IMR-90 (cell line): ENCODE data around the gene KRTAP5-1. TPM values are rescaled to one million over a fixed set of nuclear protein-coding genes. Genes with fewer than 3 reads are reported as not detected.

Source experiments
- ATAC-seq: fragments of 200-7000 bp; cut with Tn5 transposase; 2 replicates; pipeline ENCODE4 v1.9.1; 2020; ENCODE audit warnings: low read depth, mild to moderate bottlenecking, moderate library complexity
- BruUV-seq: library from RNA; stranded (reverse); fragments of 400-500 nt; replicated peaks from 2 replicates; lab custom pipeline; 2021; lab: Mats Ljungman, UMichigan
- CTCF ChIA-PET: fragments of 300-600 bp; formaldehyde crosslinking; extraction: SDS; loops from one replicate; lab custom pipeline; 2021; ENCODE audit warnings: antibody characterized with exemption; lab: Yijun Ruan, JAX
- POLR2A ChIA-PET: fragments of 300-600 bp; sonication (Branson Sonifier 250); formaldehyde crosslinking; loops from one replicate; lab custom pipeline; 2022; ENCODE audit warnings: antibody characterized with exemption; ENCODE audit not compliant: unreplicated experiment; lab: Charles Lee
- DNase-seq: peaks from one replicate; pipeline ENCODE4 v3.0.0; 2013
- H2AFZ ChIP-seq: replicated peaks from 2 replicates; pipeline ENCODE3; 2013; ENCODE audit warnings: low read length, mild to moderate bottlenecking; ENCODE audit not compliant: poor library complexity
- H2AK5ac ChIP-seq: 2 replicates; pipeline ENCODE4 v1.6.1; 2013; ENCODE audit warnings: low read depth, low read length, inconsistent platforms
- H2AK9ac ChIP-seq: replicated peaks from 2 replicates; pipeline ENCODE3; 2013; ENCODE audit warnings: mild to moderate bottlenecking, low read depth, low read length, moderate library complexity; ENCODE audit not compliant: poor library complexity
- H2BK120ac ChIP-seq: 2 replicates; pipeline ENCODE4 v1.6.1; 2013; ENCODE audit warnings: low read depth, low read length, inconsistent platforms
- H2BK15ac ChIP-seq: 3 replicates; pipeline ENCODE4 v1.6.1; 2013; ENCODE audit warnings: low read depth, low read length, inconsistent platforms
- H2BK20ac ChIP-seq: 2 replicates; pipeline ENCODE4 v1.6.1; 2013; ENCODE audit warnings: low read depth, mild to moderate bottlenecking, inconsistent platforms, low read length, moderate library complexity
- H2BK5ac ChIP-seq: 2 replicates; pipeline ENCODE4 v1.6.1; 2013; ENCODE audit warnings: mild to moderate bottlenecking, low read depth, low read length, inconsistent platforms; ENCODE audit not compliant: poor library complexity, severe bottlenecking
- H3K14ac ChIP-seq: replicated peaks from 2 replicates; pipeline ENCODE4 v1.6.1; 2013; ENCODE audit warnings: low read depth, low read length, inconsistent platforms
- H3K18ac ChIP-seq: 2 replicates; pipeline ENCODE4 v1.6.1; 2013; ENCODE audit warnings: low read depth, low read length, control low read depth
- H3K23ac ChIP-seq: 2 replicates; pipeline ENCODE4 v1.6.1; 2013; ENCODE audit warnings: low read depth, low read length, inconsistent platforms
- H3K27ac ChIP-seq: 2 replicates; pipeline ENCODE4 v1.5.1; 2013; ENCODE audit warnings: mild to moderate bottlenecking, control low read depth, low read length; ENCODE audit not compliant: insufficient read depth
- H3K27me3 ChIP-seq: 2 replicates; pipeline ENCODE4 v1.6.1; 2013; ENCODE audit warnings: low read length; ENCODE audit not compliant: control insufficient read depth, insufficient read depth
- H3K36me3 ChIP-seq: 2 replicates; pipeline ENCODE4 v1.6.1; 2013; ENCODE audit warnings: low read length, mixed read lengths; ENCODE audit not compliant: control insufficient read depth, insufficient read depth
- H3K4ac ChIP-seq: 2 replicates; pipeline ENCODE4 v1.6.1; 2013; ENCODE audit warnings: low read depth, low read length, inconsistent platforms
- H3K4me1 ChIP-seq: 2 replicates; pipeline ENCODE4 v1.6.1; 2013; ENCODE audit warnings: low read length, mixed read lengths; ENCODE audit not compliant: control insufficient read depth, insufficient read depth
- H3K4me2 ChIP-seq: 2 replicates; pipeline ENCODE4 v1.6.1; 2013; ENCODE audit warnings: low read depth, mild to moderate bottlenecking, control low read depth, low read length, moderate library complexity
- H3K4me3 ChIP-seq: 2 replicates; pipeline ENCODE4 v1.5.1; 2013; ENCODE audit warnings: low read depth, mild to moderate bottlenecking, control low read depth, low read length, moderate library complexity; ENCODE audit not compliant: insufficient read depth
- H3K56ac ChIP-seq: 2 replicates; pipeline ENCODE4 v1.6.1; 2013; ENCODE audit warnings: low read length, inconsistent platforms; ENCODE audit not compliant: insufficient read depth; ENCODE audit errors: extremely low read depth
- H3K79me1 ChIP-seq, 2 experiments: 2 replicates each; pipeline ENCODE4 v1.6.1; 2013; ENCODE audit warnings: low read length in 2 of 2, inconsistent platforms in 1 of 2, low read depth in 1 of 2
- H3K9ac ChIP-seq: 2 replicates; pipeline ENCODE4 v1.6.1; 2013; ENCODE audit warnings: low read depth, low read length, control low read depth
- H3K9me1 ChIP-seq: 2 replicates; pipeline ENCODE4 v1.6.1; 2013; ENCODE audit warnings: low read length, inconsistent platforms; ENCODE audit not compliant: insufficient read depth
- H3K9me3 ChIP-seq: 2 replicates; pipeline ENCODE4 v1.6.1; 2013; ENCODE audit warnings: low read length; ENCODE audit not compliant: control insufficient read depth, insufficient read depth
- H4K20me1 ChIP-seq: 2 replicates; pipeline ENCODE4 v1.6.1; 2013; ENCODE audit warnings: low read length, inconsistent platforms; ENCODE audit not compliant: insufficient read depth
- H4K5ac ChIP-seq: 2 replicates; pipeline ENCODE4 v1.6.1; 2013; ENCODE audit warnings: mild to moderate bottlenecking, low read depth, low read length, control low read depth
- H4K8ac ChIP-seq, 2 experiments: 2 replicates each; pipeline ENCODE4 v1.6.1; 2013; ENCODE audit warnings: low read depth in 2 of 2, low read length in 2 of 2, control low read depth in 1 of 2, inconsistent platforms in 1 of 2
- H4K91ac ChIP-seq: 2 replicates; pipeline ENCODE4 v1.6.1; 2013; ENCODE audit warnings: low read depth, low read length, inconsistent platforms; ENCODE audit not compliant: insufficient read depth
- BHLHE40 ChIP-seq: fragments of 150-350 bp; IDR thresholded peaks from 2 replicates; pipeline ENCODE4 v1.6.1; 2016; ENCODE audit warnings: mild to moderate bottlenecking, low read depth, low read length
- CEBPB ChIP-seq: IDR thresholded peaks from 2 replicates; pipeline ENCODE4 v1.6.1; 2012; ENCODE audit warnings: low read depth, low read length, improper control_type of control experiment
- CHD1 ChIP-seq: IDR thresholded peaks from 2 replicates; pipeline ENCODE4 v1.6.1; 2012; ENCODE audit warnings: low read depth, low read length, improper control_type of control experiment
- CTCF ChIP-seq: conservative IDR thresholded peaks from 2 replicates; pipeline ENCODE4 v1.5.1; 2012; ENCODE audit warnings: mild to moderate bottlenecking, low read depth, low read length, improper control_type of control experiment
- ELK1 ChIP-seq: fragments of 150-350 bp; IDR thresholded peaks from 2 replicates; pipeline ENCODE4 v1.6.1; 2016; ENCODE audit warnings: low read depth, mild to moderate bottlenecking, low read length, moderate library complexity, borderline replicate concordance
- FOS ChIP-seq: fragments of 150-350 bp; IDR thresholded peaks from 2 replicates; pipeline ENCODE4 v1.6.1; 2016; ENCODE audit warnings: low read depth, low read length
- MAFK ChIP-seq: IDR thresholded peaks from 2 replicates; pipeline ENCODE4 v1.6.1; 2012; ENCODE audit warnings: low read depth, low read length, improper control_type of control experiment
- MAZ ChIP-seq: IDR thresholded peaks from 2 replicates; pipeline ENCODE4 v1.6.1; 2012; ENCODE audit warnings: low read depth, mild to moderate bottlenecking, low read length, improper control_type of control experiment, moderate library complexity, borderline replicate concordance
- MXI1 ChIP-seq: IDR thresholded peaks from 2 replicates; pipeline ENCODE4 v1.6.1; 2012; ENCODE audit warnings: low read depth, mild to moderate bottlenecking, low read length, moderate library complexity, borderline replicate concordance
- NFE2L2 ChIP-seq: fragments of 150-350 bp; IDR thresholded peaks from 2 replicates; pipeline ENCODE4 v1.6.1; 2016; ENCODE audit warnings: low read depth, mild to moderate bottlenecking, low read length
- POLR2A ChIP-seq: IDR thresholded peaks from 2 replicates; pipeline ENCODE4 v1.6.1; 2012; ENCODE audit warnings: mild to moderate bottlenecking, low read depth, low read length
- RAD21 ChIP-seq: IDR thresholded peaks from 2 replicates; pipeline ENCODE4 v1.6.1; 2012; ENCODE audit warnings: low read length, improper control_type of control experiment
- RCOR1 ChIP-seq: IDR thresholded peaks from 2 replicates; pipeline ENCODE4 v1.6.1; 2012; ENCODE audit warnings: mild to moderate bottlenecking, low read length, improper control_type of control experiment; ENCODE audit not compliant: insufficient replicate concordance
- RFX5 ChIP-seq: IDR thresholded peaks from 2 replicates; pipeline ENCODE4 v1.8.0; 2012; ENCODE audit warnings: low read depth, mild to moderate bottlenecking, low read length, moderate library complexity
- SMC3 ChIP-seq: fragments of 150-350 bp; IDR thresholded peaks from 2 replicates; pipeline ENCODE4 v1.6.1; 2016; ENCODE audit warnings: low read depth, mild to moderate bottlenecking, antibody characterized with exemption, low read length, moderate library complexity
- USF2 ChIP-seq: fragments of 150-350 bp; IDR thresholded peaks from 2 replicates; pipeline ENCODE4 v1.6.1; 2017; ENCODE audit warnings: mild to moderate bottlenecking, antibody characterized with exemption, low read length, low read depth
- WGBS, 2 experiments: methylation state at CpG; one replicate each; pipeline versions ENCODE4 v1.1.5 to v1.1.7; 2013; ENCODE audit warnings: missing lambda C conversion rate in 2 of 2; ENCODE audit not compliant: insufficient read length in 1 of 2; ENCODE audit errors: extremely low coverage in 2 of 2; 5-methylcytosine and 5-hydroxymethylcytosine counted together
- dilution Hi-C: fragments of 300-500 bp; cut with HindIII; formaldehyde crosslinking; loops from one replicate; pipeline ENCODE4 v1.14.3; 2018; ENCODE audit warnings: low sequenced_read_pairs; ENCODE audit not compliant: unreplicated experiment
- in situ Hi-C: fragments of 300-500 bp; cut with MboI; formaldehyde crosslinking; loops from 3 replicates; pipeline ENCODE4 v1.14.3; 2019; ENCODE audit warnings: low sequenced_read_pairs, inconsistent platforms, mixed read lengths
- intact Hi-C: fragments of 100-400 bp; cut with micrococcal nuclease; formaldehyde crosslinking; loops from 2 replicates; pipeline ENCODE4 v1.10.0; 2022
- polyA plus RNA-seq, 3 experiments: library from polyadenylated mRNA; depleted of rRNA; stranded (reverse); fragments of >200 nt; gene quantifications; 2 replicates each; pipeline ENCODE4 v1.2.3, GENCODE V29; 2012; ENCODE audit warnings: low replicate concordance in 1 of 3
- total RNA-seq: library from RNA; depleted of rRNA; stranded (reverse); fragments of >200 nt; gene quantifications from 2 replicates; pipeline ENCODE4 v1.2.3, GENCODE V29; 2012

KRTAP5-1 gene
- total and polyA plus RNA-seq, 2 of the 4 experiments (the other 2 are of a cell fraction), result not detected

GRCh38 chr11:1568441-1568911 is 16.6 kb downstream of the KRTAP5-1 start:
- H2BK120ac ChIP-seq, result no peak overlapping the region
- H3K4me3 ChIP-seq, result no peak overlapping the region
- in situ Hi-C loops, result no loop called here
- no peak overlapping the region for H2AK5ac ChIP-seq
- H4K5ac ChIP-seq, result no peak overlapping the region
- H3K56ac ChIP-seq, result no peak overlapping the region
- no peaks in the 10 kb centered on the region for H3K9me3 ChIP-seq
- POLR2A ChIA-PET, result no interaction called here
- H3K4me2 ChIP-seq, result no peak overlapping the region
- H2BK5ac ChIP-seq, result no peak overlapping the region
- no TSS peak for BruUV-seq
- intact Hi-C loops, result no loop called here
- peaks cover 75% of the 10 kb centered on the region for H4K20me1 ChIP-seq
- DNase-seq (no peak), ATAC-seq (no peak)
- H3K79me1 ChIP-seq, result peaks cover 15 to 37% of the 10 kb centered on the region in 2 experiments; a peak in 2 of 4 replicates
- H2BK20ac ChIP-seq, result no peak overlapping the region
- H3K14ac ChIP-seq, result no peak overlapping the region
- H3K27me3 ChIP-seq, result peaks cover 11% of the 10 kb centered on the region
- dilution Hi-C loops, result no loop called here
- H3K36me3 ChIP-seq, result no peaks in the 10 kb centered on the region; the same call in 1 of the 2 replicates
- CTCF ChIA-PET, result no interaction called here
- no peak overlapping the region for H3K18ac ChIP-seq
- TF ChIP-seq FOS, result no peak
- TF ChIP-seq CEBPB, result no peak
- TF ChIP-seq MAFK, result no peak
- TF ChIP-seq MXI1, result no peak
- no peak for TF ChIP-seq ELK1
- TF ChIP-seq BHLHE40, result no peak
- no peak for TF ChIP-seq CHD1
- TF ChIP-seq RCOR1, result no peak
- no peak for TF ChIP-seq SMC3
- no peak for TF ChIP-seq RFX5
- no peak for TF ChIP-seq POLR2A
- TF ChIP-seq USF2, result no peak
- TF ChIP-seq NFE2L2, result no peak
- no peak for TF ChIP-seq CTCF
- no peak for TF ChIP-seq RAD21
- TF ChIP-seq MAZ, result no peak
- no peak overlapping the region; the same call in 1 of the 2 replicates for H3K23ac ChIP-seq
- peaks cover 11% of the 10 kb centered on the region for H3K4me1 ChIP-seq
- H3K9ac ChIP-seq, result no peak overlapping the region
- no peak overlapping the region for H2BK15ac ChIP-seq
- peaks cover 9% of the 10 kb centered on the region for H3K9me1 ChIP-seq
- H3K4ac ChIP-seq, result no peak overlapping the region
- 67% methylated on average over 10 of the region's 13 CpGs; no CpG with 5 or more reads in 1 of the 2 experiments for WGBS, 2 experiments
- H4K91ac ChIP-seq, result no peak overlapping the region
- H4K8ac ChIP-seq, result no peak overlapping the region
- H3K27ac ChIP-seq, result no peak overlapping the region
- no peak overlapping the region for H2AFZ ChIP-seq
- H2AK9ac ChIP-seq, result no peak overlapping the region
